Stimulated activated memory B cell treated with anti-CD40 and anti-IgM and Interleukin-4, amounts not matched to agents 10 μg/mL and 1 μg/mL and 100 μg/mL, for 72 hours (primary cell): Measurements from ENCODE around the gene ADM5.
"Not testable (repeated sequence)": the region's sequence is repeated elsewhere in the genome, so short reads cannot be mapped to it uniquely, and the experiment has no call there.

Experiments used
- ATAC-seq: fragments of 150-1000 bp; cut with Tn5 transposase; 2 replicates; pipeline ENCODE4 v1.10.0; 2021
- H3K27ac Mint-ChIP-seq: one replicate; pipeline ENCODE4 v1.8.0; 2022; ENCODE audit warnings: mild to moderate bottlenecking, mixed read lengths
- H3K27me3 Mint-ChIP-seq: one replicate; pipeline ENCODE4 v1.8.0; 2022; ENCODE audit warnings: mixed read lengths
- H3K36me3 Mint-ChIP-seq: one replicate; pipeline ENCODE4 v1.8.0; 2022; ENCODE audit warnings: mixed read lengths
- H3K4me1 Mint-ChIP-seq: one replicate; pipeline ENCODE4 v1.8.0; 2022; ENCODE audit warnings: mixed read lengths
- H3K4me3 Mint-ChIP-seq: one replicate; pipeline ENCODE4 v1.8.0; 2022; ENCODE audit warnings: mild to moderate bottlenecking, moderate library complexity, mixed read lengths
- H3K9me3 Mint-ChIP-seq: one replicate; pipeline ENCODE4 v1.8.0; 2022; ENCODE audit warnings: mixed read lengths

The ADM5 gene

GRCh38 chr19:49699364-49699763, 10.0 kb downstream of the ADM5 start:
- ATAC-seq = no peak
- Mint-ChIP-seq H3K27ac (no peak overlapping the region), H3K27me3 (peaks cover 19% of the 10 kb centered on the region)

DNA sequence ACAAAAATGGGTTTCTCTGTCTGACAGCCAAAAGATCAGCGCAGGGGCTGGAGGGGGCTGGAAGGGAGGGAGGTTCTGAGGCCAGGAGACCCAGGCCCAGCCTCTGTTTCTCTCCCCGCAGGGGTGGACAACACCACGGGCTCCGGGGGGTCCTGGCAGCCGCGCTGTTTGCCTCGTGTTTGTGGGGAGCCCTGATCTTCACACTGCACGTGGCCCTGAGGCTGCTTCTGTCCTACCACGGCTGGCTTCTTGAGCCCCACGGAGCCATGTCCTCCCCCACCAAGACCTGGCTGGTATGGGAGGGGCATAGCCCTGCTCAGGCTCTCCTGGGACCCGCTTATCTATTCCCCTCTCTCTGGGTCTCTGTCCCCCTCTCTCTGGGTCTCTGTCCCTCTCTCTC, 11.2 kb downstream of the ADM5 start:
- peak; percentile 39 for ATAC-seq
- no peaks in the 10 kb centered on the region for H3K36me3 Mint-ChIP-seq
- H3K27me3 Mint-ChIP-seq = peaks cover 19% of the 10 kb centered on the region
- H3K27ac Mint-ChIP-seq = no peak overlapping the region
- no peaks in the 10 kb centered on the region for H3K9me3 Mint-ChIP-seq
- H3K4me1 Mint-ChIP-seq = no peaks in the 10 kb centered on the region
- H3K4me3 Mint-ChIP-seq = no peak overlapping the region

More at GRCh38 chr19:49699364-49699763, 10.0 kb downstream of the ADM5 start:
- Mint-ChIP-seq H3K36me3 (no peaks in the 10 kb centered on the region), H3K4me3 (no peak overlapping the region), H3K4me1 (no peaks in the 10 kb centered on the region), H3K9me3 (no peaks in the 10 kb centered on the region)

DNA sequence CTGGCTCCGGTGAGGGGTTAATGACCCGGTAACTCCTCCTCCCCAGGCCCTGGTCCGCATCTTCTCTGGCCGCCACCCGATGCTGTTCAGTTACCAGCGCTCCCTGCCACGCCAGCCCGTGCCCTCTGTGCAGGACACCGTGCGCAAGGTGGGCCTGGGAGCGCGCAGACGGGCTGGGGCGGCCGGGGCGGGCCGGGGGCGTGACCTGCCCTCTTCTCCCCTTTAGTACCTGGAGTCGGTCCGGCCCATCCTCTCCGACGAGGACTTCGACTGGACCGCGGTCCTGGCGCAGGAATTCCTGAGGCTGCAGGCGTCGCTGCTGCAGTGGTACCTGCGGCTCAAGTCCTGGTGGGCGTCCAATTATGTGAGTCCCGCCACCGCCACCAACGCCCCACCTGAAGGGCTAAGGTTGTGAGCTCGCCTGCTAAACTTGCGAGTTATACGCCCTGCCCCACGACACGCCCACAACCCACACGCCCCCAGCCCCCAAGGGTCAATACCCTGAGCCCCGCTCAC, 11.9 kb downstream of the ADM5 start:
- H3K4me1 Mint-ChIP-seq = no peaks in the 10 kb centered on the region
- H3K4me3 Mint-ChIP-seq = no peak overlapping the region
- peak; percentile 37 for ATAC-seq
- H3K36me3 Mint-ChIP-seq = no peaks in the 10 kb centered on the region
- peaks cover 19% of the 10 kb centered on the region for H3K27me3 Mint-ChIP-seq
- no peaks in the 10 kb centered on the region for H3K9me3 Mint-ChIP-seq
- H3K27ac Mint-ChIP-seq = no peak overlapping the region

- no peak overlapping the region for H3K4me3 Mint-ChIP-seq
- peaks cover 34% of the 10 kb centered on the region for H3K27me3 Mint-ChIP-seq
- no peaks in the 10 kb centered on the region for H3K9me3 Mint-ChIP-seq
- H3K4me1 Mint-ChIP-seq = no peaks in the 10 kb centered on the region
- no peak overlapping the region for H3K27ac Mint-ChIP-seq
- H3K36me3 Mint-ChIP-seq = peaks cover 1% of the 10 kb centered on the region
- no peak for ATAC-seq
These were observed 15.7 kb downstream of the ADM5 start for GRCh38 chr19:49704888-49705642.

- no peak for ATAC-seq
- Mint-ChIP-seq H3K27me3 (peaks cover 32% of the 10 kb centered on the region), H3K27ac (no peak overlapping the region), H3K4me3 (no peak overlapping the region), H3K36me3 (peaks cover 5% of the 10 kb centered on the region), H3K9me3 (no peaks in the 10 kb centered on the region), H3K4me1 (no peaks in the 10 kb centered on the region)
These were observed 16.5 kb downstream of the ADM5 start for GRCh38 chr19:49705919-49706318.

DNA sequence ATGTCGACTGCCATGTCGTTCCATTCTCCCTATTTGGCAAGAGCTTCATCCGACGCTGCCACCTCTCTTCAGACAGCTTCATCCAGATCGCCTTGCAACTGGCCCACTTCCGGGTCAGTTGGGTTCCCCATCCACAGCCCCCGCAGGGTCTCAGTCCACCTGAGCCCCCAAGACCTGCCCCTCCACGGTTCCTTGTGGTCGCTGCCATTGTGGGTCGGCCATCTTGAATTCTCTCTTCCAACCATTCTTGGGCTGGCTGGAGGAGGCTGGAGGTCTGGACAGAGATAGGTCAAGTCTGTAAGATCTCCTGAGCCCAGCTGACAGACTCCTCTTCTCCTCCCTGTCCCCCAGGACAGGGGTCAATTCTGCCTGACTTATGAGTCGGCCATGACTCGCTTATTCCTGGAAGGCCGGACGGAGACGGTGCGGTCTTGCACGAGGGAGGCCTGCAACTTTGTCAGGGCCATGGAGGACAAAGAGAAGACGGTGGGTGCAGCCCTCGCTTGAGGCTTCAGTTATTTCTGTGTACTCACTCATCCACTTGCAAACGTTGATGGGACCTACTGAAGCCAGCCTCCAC, 21.1 kb downstream of the ADM5 start:
- Mint-ChIP-seq H3K9me3 (no peaks in the 10 kb centered on the region), H3K4me3 (no peak overlapping the region), H3K36me3 (peaks cover 5% of the 10 kb centered on the region), H3K27me3 (peaks cover 39% of the 10 kb centered on the region), H3K4me1 (no peaks in the 10 kb centered on the region), H3K27ac (no peak overlapping the region)
- ATAC-seq = no peak

DNA sequence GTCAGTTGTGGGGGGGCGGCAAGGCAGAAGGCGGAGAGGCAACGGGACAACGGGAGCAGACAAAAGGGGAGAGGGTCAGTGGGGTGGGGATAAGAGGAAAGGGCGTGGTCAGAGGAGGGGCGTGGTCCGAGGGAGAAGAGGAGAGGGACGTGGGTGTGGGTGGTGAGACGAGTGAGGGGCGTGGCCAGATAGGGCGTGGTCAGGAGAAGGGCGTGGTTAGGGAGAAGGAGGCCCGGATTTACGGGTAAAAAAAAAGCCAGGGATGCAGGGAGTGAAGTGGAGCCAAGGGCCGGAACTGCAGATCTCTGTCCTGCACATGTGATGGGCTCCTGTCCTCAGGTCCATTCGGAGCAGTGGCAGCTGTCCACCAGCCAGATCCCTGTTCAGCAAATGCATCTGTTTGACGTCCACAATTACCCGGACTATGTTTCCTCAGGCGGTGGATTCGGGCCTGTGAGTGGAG, 23.0 kb downstream of the ADM5 start:
- H3K36me3 Mint-ChIP-seq = peaks cover 5% of the 10 kb centered on the region
- H3K27ac Mint-ChIP-seq = no peak overlapping the region
- no peak overlapping the region for H3K4me3 Mint-ChIP-seq
- H3K27me3 Mint-ChIP-seq = peaks cover 39% of the 10 kb centered on the region
- no peak for ATAC-seq
- H3K9me3 Mint-ChIP-seq = no peaks in the 10 kb centered on the region
- no peaks in the 10 kb centered on the region for H3K4me1 Mint-ChIP-seq

DNA sequence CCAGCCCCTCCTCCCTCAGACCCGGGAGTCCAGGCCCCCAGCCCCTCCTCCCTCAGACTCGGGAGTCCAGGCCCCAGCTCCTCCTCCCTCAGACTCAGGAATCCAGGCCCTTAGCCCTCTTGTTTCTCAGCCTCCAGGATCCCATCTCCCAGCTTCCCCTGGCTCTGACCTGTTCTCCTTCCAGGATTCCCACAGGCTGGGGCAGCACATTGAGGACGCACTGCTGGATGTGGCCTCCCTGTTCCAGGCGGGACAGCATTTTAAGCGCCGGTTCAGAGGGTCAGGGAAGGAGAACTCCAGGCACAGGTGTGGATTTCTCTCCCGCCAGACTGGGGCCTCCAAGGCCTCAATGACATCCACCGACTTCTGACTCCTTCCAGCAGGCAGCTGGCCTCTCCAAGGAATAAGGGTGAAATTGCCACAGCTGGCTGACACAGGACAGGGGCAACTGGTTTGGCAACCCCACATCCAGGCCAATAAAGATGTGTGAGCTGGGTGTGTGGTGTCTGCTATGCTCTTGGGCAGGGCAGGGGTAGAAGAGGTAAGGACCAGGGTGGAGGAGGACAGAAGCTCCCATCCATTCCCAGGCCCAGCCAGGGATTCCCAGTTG, 23.9 kb downstream of the ADM5 start:
- no peak overlapping the region for H3K27ac Mint-ChIP-seq
- H3K9me3 Mint-ChIP-seq = no peaks in the 10 kb centered on the region
- no peak overlapping the region for H3K4me3 Mint-ChIP-seq
- H3K4me1 Mint-ChIP-seq = no peaks in the 10 kb centered on the region
- peaks cover 39% of the 10 kb centered on the region for H3K27me3 Mint-ChIP-seq
- H3K36me3 Mint-ChIP-seq = peaks cover 5% of the 10 kb centered on the region
- ATAC-seq = no peak

DNA sequence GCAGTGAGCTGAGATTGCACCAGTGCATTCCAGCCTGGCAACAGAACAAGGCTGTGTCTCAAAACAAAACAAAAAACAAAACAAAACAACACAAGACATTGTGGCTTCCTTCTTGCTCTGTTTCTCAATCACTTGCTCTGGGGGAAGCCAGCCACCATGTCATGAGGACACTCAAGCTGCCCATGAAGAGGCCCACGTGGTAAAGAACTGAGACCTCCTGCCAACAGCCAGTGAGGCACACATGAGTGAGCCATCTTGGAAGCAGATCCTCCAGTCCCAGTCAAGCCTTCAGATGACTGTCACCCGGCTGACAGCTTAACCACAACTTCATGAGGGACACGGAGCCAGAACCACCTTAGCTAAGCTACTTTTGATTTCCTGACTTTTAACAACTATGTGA, 26.8 kb downstream of the ADM5 start:
- no peaks in the 10 kb centered on the region for H3K36me3 Mint-ChIP-seq
- peaks cover 7% of the 10 kb centered on the region for H3K4me1 Mint-ChIP-seq
- H3K27ac Mint-ChIP-seq = no peak overlapping the region
- H3K27me3 Mint-ChIP-seq = peaks cover 14% of the 10 kb centered on the region
- ATAC-seq = no peak
- H3K4me3 Mint-ChIP-seq = no peak overlapping the region
- no peaks in the 10 kb centered on the region for H3K9me3 Mint-ChIP-seq

DNA sequence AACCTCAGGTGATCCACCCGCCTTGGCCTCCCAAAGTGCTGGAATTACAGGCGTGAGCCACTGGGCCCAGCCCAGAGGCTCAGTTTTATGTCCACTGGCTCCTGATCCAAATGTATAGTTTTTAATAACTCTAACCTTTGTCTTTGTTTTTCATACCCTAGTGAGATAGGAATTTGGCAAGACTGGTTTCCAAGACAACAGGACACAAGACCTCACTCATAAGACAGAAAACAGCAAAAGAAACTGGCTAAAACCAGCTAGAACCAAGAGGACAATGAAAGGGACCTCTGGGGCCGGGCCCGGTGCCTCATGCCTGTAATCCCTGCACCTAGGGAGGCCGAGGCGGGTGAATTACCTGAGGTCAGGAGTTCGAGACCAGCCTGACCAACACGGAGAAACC, 29.1 kb downstream of the ADM5 start:
- Mint-ChIP-seq H3K4me3 (no peak overlapping the region), H3K27ac (no peak overlapping the region), H3K27me3 (no peaks in the 10 kb centered on the region)

GRCh38 chr19:49718991-49719390, 29.6 kb downstream of the ADM5 start:
- no peaks in the 10 kb centered on the region for H3K9me3 Mint-ChIP-seq
- H3K4me1 Mint-ChIP-seq = peaks cover 7% of the 10 kb centered on the region
- no peaks in the 10 kb centered on the region for H3K27me3 Mint-ChIP-seq
- ATAC-seq = no peak
- no peak overlapping the region for H3K4me3 Mint-ChIP-seq
- H3K36me3 Mint-ChIP-seq = no peaks in the 10 kb centered on the region
- H3K27ac Mint-ChIP-seq = no peak overlapping the region

More for the DNA sequence above, 29.1 kb downstream of the ADM5 start:
- no peaks in the 10 kb centered on the region for H3K9me3 Mint-ChIP-seq
- H3K4me1 Mint-ChIP-seq = peaks cover 7% of the 10 kb centered on the region
- ATAC-seq = no peak
- no peaks in the 10 kb centered on the region for H3K36me3 Mint-ChIP-seq

- H3K27ac Mint-ChIP-seq = not testable (repeated sequence)
These were observed 30.0 kb downstream of the ADM5 start for GRCh38 chr19:49719420-49719819.

DNA sequence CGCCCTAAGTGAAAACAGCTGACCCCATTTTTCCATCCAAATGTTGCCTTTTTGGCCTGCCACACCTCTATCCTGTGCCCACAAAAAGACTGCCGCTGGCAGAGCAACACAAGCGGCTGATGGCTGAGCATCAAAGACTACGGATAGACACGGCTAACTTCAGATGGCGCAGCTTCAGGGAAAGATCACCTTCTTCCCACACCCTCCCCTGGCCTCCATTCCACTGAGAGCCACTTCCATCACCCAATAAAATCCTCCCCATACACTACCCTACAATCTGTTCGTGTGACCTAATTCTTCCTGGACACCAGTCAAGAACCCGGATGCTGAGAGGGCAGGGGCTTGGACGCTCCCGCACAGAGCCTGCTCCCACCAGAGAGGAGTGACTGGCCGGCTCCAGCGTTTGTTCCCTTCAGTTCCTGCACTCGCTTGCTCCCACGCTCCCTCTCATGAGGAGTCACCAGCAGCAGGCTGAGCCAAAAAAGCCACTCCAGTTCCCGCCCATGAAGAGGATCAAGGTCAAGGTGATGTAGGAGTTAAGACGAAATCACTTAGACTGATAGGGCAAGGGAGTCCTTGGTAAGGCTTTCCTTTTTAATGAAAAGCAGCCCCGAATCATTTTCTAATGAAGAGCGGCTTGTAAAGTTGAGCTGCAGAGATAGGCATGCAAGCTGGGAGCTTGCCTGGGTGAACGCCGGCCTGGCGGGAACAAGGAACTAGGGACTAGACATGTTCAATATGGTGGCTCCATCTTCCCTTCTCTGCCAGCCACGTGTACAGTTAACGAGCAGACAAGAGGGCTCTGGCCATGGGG, 38.0 kb downstream of the ADM5 start:
- Mint-ChIP-seq H3K9me3 (no peaks in the 10 kb centered on the region), H3K4me1 (no peaks in the 10 kb centered on the region), H3K36me3 (no peaks in the 10 kb centered on the region), H3K27ac (no peak overlapping the region), H3K27me3 (peaks cover 31% of the 10 kb centered on the region), H3K4me3 (no peak overlapping the region)
- ATAC-seq = no peak

More at GRCh38 chr19:49719420-49719819, 30.0 kb downstream of the ADM5 start:
- H3K4me1 Mint-ChIP-seq, H3K27me3 Mint-ChIP-seq, H3K4me3 Mint-ChIP-seq, H3K9me3 Mint-ChIP-seq, ATAC-seq, H3K36me3 Mint-ChIP-seq: not testable (repeated sequence)

- H3K27ac Mint-ChIP-seq = no peak overlapping the region
These were observed 40.8 kb downstream of the ADM5 start for GRCh38 chr19:49730166-49730565.

DNA sequence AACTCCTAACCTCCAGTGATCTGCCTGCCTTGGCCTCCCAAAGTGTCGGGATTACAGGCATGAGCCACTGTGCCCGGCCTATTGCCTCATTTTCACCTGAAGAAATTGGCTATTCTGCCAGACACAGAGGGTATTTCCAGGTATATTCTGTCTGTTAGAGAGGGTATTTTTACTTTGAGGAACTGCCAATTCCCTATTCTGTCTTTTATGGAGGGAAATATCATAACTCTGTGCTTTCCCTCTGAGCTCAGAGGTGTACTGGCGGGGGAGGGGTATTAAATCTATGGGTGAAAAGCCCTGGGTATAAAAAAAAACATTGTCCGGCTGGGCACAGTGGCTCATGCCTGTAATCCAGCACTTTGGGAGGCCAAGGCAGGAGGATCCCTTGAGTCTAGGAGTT, 48.9 kb downstream of the ADM5 start:
- Mint-ChIP-seq H3K4me3 (no peak overlapping the region), H3K27me3 (no peaks in the 10 kb centered on the region), H3K9me3 (no peaks in the 10 kb centered on the region), H3K36me3 (no peaks in the 10 kb centered on the region), H3K27ac (no peak overlapping the region), H3K4me1 (peaks cover 7% of the 10 kb centered on the region)
- ATAC-seq = peak; percentile 59

More at GRCh38 chr19:49730166-49730565, 40.8 kb downstream of the ADM5 start:
- Mint-ChIP-seq H3K4me1 (no peaks in the 10 kb centered on the region), H3K27me3 (peaks cover 32% of the 10 kb centered on the region), H3K4me3 (no peak overlapping the region), H3K36me3 (no peaks in the 10 kb centered on the region), H3K9me3 (no peaks in the 10 kb centered on the region)
- ATAC-seq = no peak
